SK-N-SH treated with all-trans-retinoic acid at 6 μM for 48 hours (cell line): ENCODE measurements around the gene FAM151A.

Source experiments
- ATAC-seq: fragments of 200-7000 bp; cut with Tn5 transposase; 3 replicates; pipeline ENCODE4 v1.9.1; 2020; ENCODE audit warnings: mild to moderate bottlenecking, moderate library complexity
- ARNTL ChIP-seq: fragments of 450-650 bp; formaldehyde crosslinking; IDR thresholded peaks from 2 replicates; pipeline ENCODE4 v1.5.0; 2020; ENCODE audit warnings: low read depth, mild to moderate bottlenecking, moderate library complexity, borderline replicate concordance
- BACH2 ChIP-seq: fragments of 250-450 bp; sonication (Bioruptor Pico); IDR thresholded peaks from 2 replicates; pipeline ENCODE4 v1.9.0; 2021; ENCODE audit warnings: mild to moderate bottlenecking, borderline replicate concordance
- CREB5 ChIP-seq: fragments of 250-450 bp; sonication (Bioruptor Pico); IDR thresholded peaks from 2 replicates; pipeline ENCODE4 v1.5.1; 2020; ENCODE audit warnings: low read depth, mild to moderate bottlenecking, moderate library complexity
- CSDC2 ChIP-seq: fragments of 250-450 bp; sonication (Bioruptor Pico); IDR thresholded peaks from 2 replicates; pipeline ENCODE4 v1.5.0; 2020; ENCODE audit warnings: mild to moderate bottlenecking, moderate library complexity
- GLIS3 ChIP-seq: fragments of 250-450 bp; sonication (Bioruptor Pico); IDR thresholded peaks from 2 replicates; pipeline ENCODE4 v1.5.0; 2020; ENCODE audit warnings: mild to moderate bottlenecking, moderate library complexity
- ISL1 ChIP-seq: fragments of 250-450 bp; sonication (Bioruptor Pico); IDR thresholded peaks from 2 replicates; pipeline ENCODE4 v2.1.2; 2022; ENCODE audit warnings: mild to moderate bottlenecking, moderate library complexity
- OSR1 ChIP-seq: fragments of 250-450 bp; sonication (Bioruptor Pico); IDR thresholded peaks from 2 replicates; pipeline ENCODE4 v1.8.0; 2022; ENCODE audit warnings: moderate library complexity, mild to moderate bottlenecking, inconsistent platforms
- POU6F1 ChIP-seq: fragments of 250-450 bp; sonication (Bioruptor Pico); IDR thresholded peaks from 2 replicates; pipeline ENCODE4 v1.8.0; 2021; ENCODE audit warnings: low read depth, mild to moderate bottlenecking, moderate library complexity, borderline replicate concordance
- PPARA ChIP-seq: fragments of 250-450 bp; sonication (Bioruptor Pico); IDR thresholded peaks from 2 replicates; pipeline ENCODE4 v1.5.0; 2020; ENCODE audit warnings: mild to moderate bottlenecking, borderline replicate concordance
- RARB ChIP-seq: fragments of 250-450 bp; sonication (Bioruptor Pico); IDR thresholded peaks from 2 replicates; pipeline ENCODE4 v1.8.0; 2021; ENCODE audit warnings: mild to moderate bottlenecking, moderate library complexity
- SNAI2 ChIP-seq: fragments of 250-450 bp; sonication (Bioruptor Pico); IDR thresholded peaks from 2 replicates; pipeline ENCODE4 v1.5.0; 2020; ENCODE audit warnings: mild to moderate bottlenecking, moderate library complexity
- TCF4 ChIP-seq: fragments of 250-450 bp; sonication (Bioruptor Pico); IDR thresholded peaks from 2 replicates; pipeline ENCODE4 v1.8.0; 2021; ENCODE audit warnings: mild to moderate bottlenecking, moderate library complexity, borderline replicate concordance
- TOX ChIP-seq: fragments of 250-450 bp; sonication (Bioruptor Pico); IDR thresholded peaks from 2 replicates; pipeline ENCODE4 v1.8.0; 2021; ENCODE audit warnings: mild to moderate bottlenecking, moderate library complexity, borderline replicate concordance
- TSHZ2 ChIP-seq: fragments of 250-450 bp; sonication (Bioruptor Pico); IDR thresholded peaks from 2 replicates; pipeline ENCODE4 v1.5.0; 2020; ENCODE audit warnings: mild to moderate bottlenecking, moderate library complexity
- ZC3H10 ChIP-seq: fragments of 250-450 bp; sonication (Bioruptor Pico); IDR thresholded peaks from 2 replicates; pipeline ENCODE4 v1.5.1; 2021; ENCODE audit warnings: mild to moderate bottlenecking, moderate library complexity
- ZFP3 ChIP-seq: fragments of 250-450 bp; sonication (Bioruptor Pico); IDR thresholded peaks from 2 replicates; pipeline ENCODE4 v1.5.0; 2020; ENCODE audit warnings: mild to moderate bottlenecking, moderate library complexity
- ZFP30 ChIP-seq: fragments of 450-650 bp; formaldehyde crosslinking; IDR thresholded peaks from 2 replicates; pipeline ENCODE4 v1.5.0; 2022; ENCODE audit warnings: mild to moderate bottlenecking, moderate library complexity
- ZNF565 ChIP-seq: fragments of 450-650 bp; formaldehyde crosslinking; conservative IDR thresholded peaks from 2 replicates; pipeline ENCODE4 v1.5.0; 2020; ENCODE audit warnings: low read depth, mild to moderate bottlenecking, moderate library complexity
- TF ChIP-seq, protein P1 (sequence below): fragments of 250-450 bp; sonication (Bioruptor Pico); IDR thresholded peaks from 2 replicates; pipeline ENCODE4 v1.8.0; 2020; ENCODE audit warnings: mild to moderate bottlenecking, moderate library complexity, borderline replicate concordance
- TF ChIP-seq, protein P2 (sequence below): fragments of 250-450 bp; sonication (Bioruptor Pico); IDR thresholded peaks from 2 replicates; pipeline ENCODE4 v1.5.1; 2021; ENCODE audit warnings: mild to moderate bottlenecking, moderate library complexity

Gene FAM151A

DNA sequence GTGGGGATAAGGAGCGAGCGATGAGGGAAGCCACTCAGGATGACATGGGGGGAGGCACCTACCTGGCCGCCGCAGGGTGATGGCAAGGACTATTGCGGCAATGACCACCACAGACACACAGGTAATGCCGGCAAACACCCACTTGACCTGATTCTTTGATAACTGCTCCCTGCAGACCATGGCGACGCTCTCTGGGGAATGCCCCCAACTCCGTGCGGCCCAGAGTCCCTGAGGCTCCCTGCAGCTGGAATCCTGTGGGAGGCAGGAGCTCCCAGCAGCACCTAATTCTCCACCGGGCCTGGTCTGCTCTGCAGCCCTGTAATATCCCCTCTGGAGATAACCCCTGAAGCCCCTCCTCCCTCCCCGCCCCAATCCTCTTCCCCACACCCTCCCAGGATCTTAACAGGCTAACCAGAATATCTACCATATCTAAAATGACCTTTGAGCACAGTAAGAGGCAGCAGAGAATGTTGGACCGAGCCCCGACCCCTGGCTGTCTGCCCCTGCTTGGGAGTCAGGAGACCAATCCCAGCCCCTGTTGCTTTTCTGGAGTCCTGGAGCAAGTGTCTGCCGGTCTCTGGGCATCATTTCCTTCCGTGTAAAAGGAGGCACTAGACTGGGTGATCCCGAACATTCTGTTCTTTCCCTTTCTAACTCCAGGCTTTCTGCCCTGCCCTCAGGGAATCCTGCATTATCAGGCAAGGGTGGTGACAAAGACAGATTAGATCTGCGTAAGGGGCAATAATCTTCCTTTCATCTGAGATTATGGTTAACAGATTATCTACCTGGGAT, at the start of gene FAM151A:
Gene FAM151A, minus strand, starts transcription at position 310 of the 792 bp plus-strand sequence. Its CDS starts 130 bp downstream, at position 180.
- TF ChIP-seq ZFP3 (CRISPR knock-in tag) (no peak), ARNTL (no peak), BACH2 (CRISPR knock-in tag) (no peak), OSR1 (no peak), PPARA (CRISPR knock-in tag) (no peak), ZNF565 (CRISPR knock-in tag) (no peak), CREB5 (CRISPR knock-in tag) (no peak), SNAI2 (CRISPR knock-in tag) (no peak), TCF4 (CRISPR knock-in tag) (no peak)
- TF ChIP-seq, protein P1, sequence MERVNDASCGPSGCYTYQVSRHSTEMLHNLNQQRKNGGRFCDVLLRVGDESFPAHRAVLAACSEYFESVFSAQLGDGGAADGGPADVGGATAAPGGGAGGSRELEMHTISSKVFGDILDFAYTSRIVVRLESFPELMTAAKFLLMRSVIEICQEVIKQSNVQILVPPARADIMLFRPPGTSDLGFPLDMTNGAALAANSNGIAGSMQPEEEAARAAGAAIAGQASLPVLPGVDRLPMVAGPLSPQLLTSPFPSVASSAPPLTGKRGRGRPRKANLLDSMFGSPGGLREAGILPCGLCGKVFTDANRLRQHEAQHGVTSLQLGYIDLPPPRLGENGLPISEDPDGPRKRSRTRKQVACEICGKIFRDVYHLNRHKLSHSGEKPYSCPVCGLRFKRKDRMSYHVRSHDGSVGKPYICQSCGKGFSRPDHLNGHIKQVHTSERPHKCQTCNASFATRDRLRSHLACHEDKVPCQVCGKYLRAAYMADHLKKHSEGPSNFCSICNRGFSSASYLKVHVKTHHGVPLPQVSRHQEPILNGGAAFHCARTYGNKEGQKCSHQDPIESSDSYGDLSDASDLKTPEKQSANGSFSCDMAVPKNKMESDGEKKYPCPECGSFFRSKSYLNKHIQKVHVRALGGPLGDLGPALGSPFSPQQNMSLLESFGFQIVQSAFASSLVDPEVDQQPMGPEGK (CRISPR knock-in tag): no peak
- TF ChIP-seq, protein P2, sequence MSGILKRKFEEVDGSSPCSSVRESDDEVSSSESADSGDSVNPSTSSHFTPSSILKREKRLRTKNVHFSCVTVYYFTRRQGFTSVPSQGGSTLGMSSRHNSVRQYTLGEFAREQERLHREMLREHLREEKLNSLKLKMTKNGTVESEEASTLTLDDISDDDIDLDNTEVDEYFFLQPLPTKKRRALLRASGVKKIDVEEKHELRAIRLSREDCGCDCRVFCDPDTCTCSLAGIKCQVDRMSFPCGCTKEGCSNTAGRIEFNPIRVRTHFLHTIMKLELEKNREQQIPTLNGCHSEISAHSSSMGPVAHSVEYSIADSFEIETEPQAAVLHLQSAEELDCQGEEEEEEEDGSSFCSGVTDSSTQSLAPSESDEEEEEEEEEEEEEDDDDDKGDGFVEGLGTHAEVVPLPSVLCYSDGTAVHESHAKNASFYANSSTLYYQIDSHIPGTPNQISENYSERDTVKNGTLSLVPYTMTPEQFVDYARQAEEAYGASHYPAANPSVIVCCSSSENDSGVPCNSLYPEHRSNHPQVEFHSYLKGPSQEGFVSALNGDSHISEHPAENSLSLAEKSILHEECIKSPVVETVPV (CRISPR knock-in tag): no peak
- ATAC-seq: no peak

- ATAC-seq: peak; percentile 95
- TF ChIP-seq, protein P1 (CRISPR knock-in tag): no peak
- TF ChIP-seq ZNF565 (CRISPR knock-in tag) (no peak), CREB5 (CRISPR knock-in tag) (no peak), PPARA (CRISPR knock-in tag) (no peak), ZFP30 (CRISPR knock-in tag) (no peak), CSDC2 (CRISPR knock-in tag) (no peak), TCF4 (CRISPR knock-in tag) (no peak), GLIS3 (CRISPR knock-in tag) (no peak), ISL1 (no peak), POU6F1 (CRISPR knock-in tag) (no peak), RARB (CRISPR knock-in tag) (no peak), BACH2 (CRISPR knock-in tag) (no peak), ZC3H10 (CRISPR knock-in tag) (no peak), TSHZ2 (CRISPR knock-in tag) (no peak), OSR1 (no peak), ZFP3 (CRISPR knock-in tag) (no peak), TOX (no peak), ARNTL (no peak)
- TF ChIP-seq, protein P2 (CRISPR knock-in tag): no peak
Measured at GRCh38 chr1:54671985-54672608, 48.8 kb upstream of the FAM151A start.
